Suppressor macrophage treated with lipopolysaccharide for 4 hours (primary cell): ENCODE results near the gene COL23A1.
"Not testable (repeated sequence)": the region's sequence is repeated elsewhere in the genome, so short reads cannot be mapped to it uniquely, and the experiment has no call there.

Experiments used
- DNase-seq: peaks from one replicate; pipeline ENCODE4 v3.0.0-alpha.2; 2020

Gene COL23A1

GRCh38 chr5:178310130-178310865, 279.9 kb downstream of the COL23A1 start:
- no peak for DNase-seq

- DNase-seq: no peak
These were observed 280.8 kb downstream of the COL23A1 start for GRCh38 chr5:178309271-178310013.

- no peak for DNase-seq
These were observed 281.6 kb downstream of the COL23A1 start for GRCh38 chr5:178308541-178309092.

GRCh38 chr5:178307267-178308045, 282.7 kb downstream of the COL23A1 start:
- DNase-seq: no peak

- no peak for DNase-seq
These were observed 283.6 kb downstream of the COL23A1 start for GRCh38 chr5:178306430-178307225.

GRCh38 chr5:178305801-178306200, 284.4 kb downstream of the COL23A1 start:
- no peak for DNase-seq

- no peak for DNase-seq
These were observed 285.2 kb downstream of the COL23A1 start for GRCh38 chr5:178304761-178305645.

- DNase-seq: no peak
These were observed 286.2 kb downstream of the COL23A1 start for GRCh38 chr5:178304016-178304415.

GRCh38 chr5:178302321-178302720, 287.9 kb downstream of the COL23A1 start:
- DNase-seq: not testable (repeated sequence)

GRCh38 chr5:178301641-178302040, 288.6 kb downstream of the COL23A1 start:
- no peak for DNase-seq

GRCh38 chr5:178298283-178298807, 291.8 kb downstream of the COL23A1 start:
- DNase-seq: no peak

- DNase-seq: no peak
These were observed 292.4 kb downstream of the COL23A1 start for GRCh38 chr5:178297751-178298150.

GRCh38 chr5:178296066-178296465, 294.1 kb downstream of the COL23A1 start:
- no peak for DNase-seq

- no peak for DNase-seq
These were observed 294.6 kb downstream of the COL23A1 start for GRCh38 chr5:178295589-178295988.

GRCh38 chr5:178293815-178294214, 296.4 kb downstream of the COL23A1 start:
- DNase-seq: no peak

GRCh38 chr5:178293400-178293799, 296.8 kb downstream of the COL23A1 start:
- no peak for DNase-seq

- no peak for DNase-seq
These were observed 297.4 kb downstream of the COL23A1 start for GRCh38 chr5:178292826-178293205.

- DNase-seq: no peak
These were observed 298.0 kb downstream of the COL23A1 start for GRCh38 chr5:178291969-178292825.

- DNase-seq: no peak
These were observed 299.0 kb downstream of the COL23A1 start for GRCh38 chr5:178291161-178291561.

- DNase-seq: no peak
These were observed 299.8 kb downstream of the COL23A1 start for GRCh38 chr5:178290376-178290775.
